ENCODE measurements around the gene OLFML3. TPM values are rescaled to one million over a fixed set of nuclear protein-coding genes. Genes with fewer than 3 reads are reported as not detected.

OLFML3 gene
- total RNA-seq, 1 experiment from 2014 or later, result 171 TPM

DNA sequence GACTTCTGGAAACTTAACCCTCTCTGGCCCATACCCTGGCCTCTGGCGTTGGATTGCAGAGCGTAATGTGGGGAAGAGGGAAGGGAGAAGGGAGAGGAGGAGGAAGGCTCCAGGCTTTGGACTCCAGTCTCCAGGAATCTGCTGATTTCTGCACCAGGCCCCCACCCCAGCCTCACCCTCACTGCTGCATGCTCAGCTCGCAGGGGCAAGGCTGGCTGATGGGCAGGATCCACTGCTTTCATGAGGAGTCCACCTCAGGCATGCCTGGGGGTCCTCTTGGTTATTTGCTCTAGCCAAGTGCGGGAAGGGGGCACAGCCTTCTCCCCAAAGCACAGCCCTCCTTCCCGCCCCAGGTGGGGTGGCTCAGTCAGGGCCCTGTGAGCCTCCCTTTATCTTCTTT lies 3.7 kb downstream of the OLFML3 start:
- peak overlapping the region; percentile 39; the same call in 1 of the 2 replicates for H3K14ac ChIP-seq (ENCODE audit: insufficient read depth, low read length)
- Mint-ChIP-seq H3K27me3 (ENCODE audit: low read depth) (peaks cover 6% of the 10 kb centered on the region), H3K9me3 (peaks cover 30 to 32% of the 10 kb centered on the region in 2 experiments), H3K27ac (peak overlapping the region; percentile 32 to 85 (median 58); a peak in 4 of 7 replicates), H3K4me3 (peak overlapping the region in 1 of 2 experiments; percentile 30; a peak in 1 of 5 replicates), H3K36me3 (ENCODE audit: insufficient read depth in 1 of 3, low read depth in 3 of 3) (peaks cover 52 to 74% (median 73%) of the 10 kb centered on the region in 3 experiments), H3K4me1 (peaks cover 56 to 58% of the 10 kb centered on the region in 2 experiments)
- no peak for TF ChIP-seq CTCF (conservative IDR thresholded peaks at IDR 0.05)
- no peaks in the 10 kb centered on the region for H3K27me3 ChIP-seq (ENCODE audit: insufficient read depth, low read length)
- no peak overlapping the region for H3K4ac ChIP-seq (ENCODE audit: low read depth, low read length)
- peaks cover 6% of the 10 kb centered on the region for H3K79me1 ChIP-seq (ENCODE audit: insufficient read depth, low read depth, low read length, poor library complexity, severe bottlenecking)
- no peak overlapping the region for H2BK15ac ChIP-seq (ENCODE audit: low read depth, low read length)
- H4K91ac ChIP-seq (ENCODE audit: insufficient read length, low read depth, low read length), result no peak overlapping the region
- H3K18ac ChIP-seq (ENCODE audit: insufficient read length, low read depth, low read length), result no peak overlapping the region
- H3K56ac ChIP-seq (ENCODE audit: insufficient read length, low read depth, low read length), result no peak overlapping the region
- H3K23ac ChIP-seq (ENCODE audit: insufficient read length, low read depth, low read length), result no peak overlapping the region
- no CpG with 5 or more reads among the region's 5 CpGs for WGBS (ENCODE audit: extremely low coverage, insufficient read length, low lambda C conversion rate)
- H3K79me2 ChIP-seq (ENCODE audit: insufficient read depth, low read length), result peaks cover 6% of the 10 kb centered on the region; the same call in 1 of the 2 replicates
- DNase-seq, result no peak
- H3K4me1 ChIP-seq (ENCODE audit: insufficient read depth, low read length), result peaks cover 10% of the 10 kb centered on the region; the same call in 1 of the 2 replicates
- peaks cover 7% of the 10 kb centered on the region for H3K9me3 ChIP-seq (ENCODE audit: control insufficient read depth, low read depth, low read length)
- H3K9ac ChIP-seq (ENCODE audit: extremely low read depth, insufficient read length, low read length), result no peak overlapping the region
- no peak overlapping the region for H2BK120ac ChIP-seq (ENCODE audit: low read depth, low read length, poor library complexity, severe bottlenecking)
- no peak overlapping the region for H4K8ac ChIP-seq (replicated peaks; ENCODE audit: insufficient read length, low read depth, low read length)
- no peak overlapping the region for H3K4me2 ChIP-seq (ENCODE audit: insufficient read depth, insufficient read length, low read length)
- H2AFZ ChIP-seq (ENCODE audit: low read length), result no peak overlapping the region
- no peak overlapping the region for H3K27ac ChIP-seq (ENCODE audit: insufficient read length, low read depth, low read length)
- peaks cover 10% of the 10 kb centered on the region for H3K23me2 ChIP-seq (ENCODE audit: insufficient read length, low read depth, low read length, poor library complexity, severe bottlenecking)
- H4K5ac ChIP-seq (ENCODE audit: insufficient read length, low read depth, low read length), result no peak overlapping the region
- no peak overlapping the region for H2BK20ac ChIP-seq (ENCODE audit: low read depth, low read length, poor library complexity, severe bottlenecking)
- no peaks in the 10 kb centered on the region for H4K20me1 ChIP-seq (ENCODE audit: control insufficient read depth, insufficient read depth, insufficient read length)
- H3T11ph ChIP-seq (ENCODE audit: low read length), result no peak overlapping the region
- no peak overlapping the region for H2BK5ac ChIP-seq (ENCODE audit: insufficient read length, low read length)
- no peak overlapping the region for H2BK12ac ChIP-seq (ENCODE audit: insufficient read length, low read depth, low read length)
- no peak overlapping the region for H2AK5ac ChIP-seq (ENCODE audit: insufficient read length, low read length)

All from H9 (cell line).